SK-N-DZ (cell line): ENCODE measurements around the gene PTOV1.
"Not testable (repeated sequence)": the region's sequence is repeated elsewhere in the genome, so short reads cannot be mapped to it uniquely, and the experiment has no call there.

Source experiments
- DNase-seq: peaks from one replicate; pipeline ENCODE4 v3.0.0-alpha.2; 2015; ENCODE audit warnings: low spot score

PTOV1 gene

GRCh38 chr19:49817964-49818648 lies 32.9 kb upstream of the PTOV1 start, which contains the start of gene MED25:
MED25 (plus strand) TSS chr19:49818289; CDS start chr19:49818342, 53 bp downstream.
- peak; percentile 77 for DNase-seq

GRCh38 chr19:49818649-49819370 lies 32.1 kb upstream of the PTOV1 start:
- DNase-seq = no peak

- DNase-seq = not testable (repeated sequence)
These were observed 31.4 kb upstream of the PTOV1 start for GRCh38 chr19:49819452-49820115.

- DNase-seq = no peak
These were observed 30.8 kb upstream of the PTOV1 start for GRCh38 chr19:49820125-49820524.

- no peak for DNase-seq
These were observed 27.5 kb upstream of the PTOV1 start for GRCh38 chr19:49823472-49823871.

- DNase-seq = no peak
These were observed 26.3 kb upstream of the PTOV1 start for GRCh38 chr19:49824662-49825061.

GRCh38 chr19:49827034-49827433 lies 23.9 kb upstream of the PTOV1 start:
- no peak for DNase-seq

- DNase-seq = no peak
These were observed 21.8 kb upstream of the PTOV1 start for GRCh38 chr19:49829200-49829599.

- DNase-seq = no peak
These were observed 21.2 kb upstream of the PTOV1 start for GRCh38 chr19:49829721-49830120.

GRCh38 chr19:49830766-49831165 lies 20.2 kb upstream of the PTOV1 start:
- DNase-seq = no peak

GRCh38 chr19:49831592-49831991 lies 19.4 kb upstream of the PTOV1 start:
- no peak for DNase-seq

GRCh38 chr19:49832556-49832955 lies 18.4 kb upstream of the PTOV1 start:
- no peak for DNase-seq

GRCh38 chr19:49833599-49833998 lies 17.4 kb upstream of the PTOV1 start:
- no peak for DNase-seq

GRCh38 chr19:49835562-49835961 lies 15.4 kb upstream of the PTOV1 start:
- no peak for DNase-seq

- no peak for DNase-seq
These were observed 14.6 kb upstream of the PTOV1 start for GRCh38 chr19:49836176-49837008.

GRCh38 chr19:49837009-49837310 lies 14.0 kb upstream of the PTOV1 start:
- DNase-seq = no peak

- DNase-seq = no peak
These were observed 13.5 kb upstream of the PTOV1 start for GRCh38 chr19:49837425-49837824.

GRCh38 chr19:49838885-49839588 lies 11.9 kb upstream of the PTOV1 start:
- DNase-seq = no peak

GRCh38 chr19:49839713-49840112 lies 11.2 kb upstream of the PTOV1 start:
- DNase-seq = no peak

- no peak for DNase-seq
These were observed 10.6 kb upstream of the PTOV1 start for GRCh38 chr19:49840321-49840720.

- DNase-seq = no peak
These were observed 10.2 kb upstream of the PTOV1 start for GRCh38 chr19:49840736-49841249.
